NCI-H1417 (cell line): ENCODE measurements around the gene ALKBH3.

Source experiments
- DNase-seq, 3 experiments: peaks; one replicate each; lab custom pipeline; 2025; lab: John Stamatoyannopoulos, UW

The ALKBH3 gene

DNA sequence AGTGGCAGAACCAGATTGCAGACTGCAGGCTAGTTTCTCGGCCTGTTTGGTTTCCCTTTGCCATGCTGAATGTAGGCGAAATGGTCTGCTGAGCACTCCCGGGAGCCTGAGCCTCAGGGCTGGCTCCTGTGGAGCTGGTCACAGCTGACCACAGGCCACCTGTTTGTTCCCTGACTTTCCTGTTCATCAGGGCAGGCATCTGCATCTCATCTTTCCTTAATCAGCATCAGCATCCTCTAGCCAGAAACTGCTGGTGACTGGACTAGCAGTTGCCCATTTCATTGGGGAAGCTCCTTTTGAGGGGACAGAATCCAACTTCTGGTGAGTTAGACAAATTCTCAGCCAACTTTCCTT is 41.6 kb downstream of the ALKBH3 start:
- no peak for DNase-seq

DNA sequence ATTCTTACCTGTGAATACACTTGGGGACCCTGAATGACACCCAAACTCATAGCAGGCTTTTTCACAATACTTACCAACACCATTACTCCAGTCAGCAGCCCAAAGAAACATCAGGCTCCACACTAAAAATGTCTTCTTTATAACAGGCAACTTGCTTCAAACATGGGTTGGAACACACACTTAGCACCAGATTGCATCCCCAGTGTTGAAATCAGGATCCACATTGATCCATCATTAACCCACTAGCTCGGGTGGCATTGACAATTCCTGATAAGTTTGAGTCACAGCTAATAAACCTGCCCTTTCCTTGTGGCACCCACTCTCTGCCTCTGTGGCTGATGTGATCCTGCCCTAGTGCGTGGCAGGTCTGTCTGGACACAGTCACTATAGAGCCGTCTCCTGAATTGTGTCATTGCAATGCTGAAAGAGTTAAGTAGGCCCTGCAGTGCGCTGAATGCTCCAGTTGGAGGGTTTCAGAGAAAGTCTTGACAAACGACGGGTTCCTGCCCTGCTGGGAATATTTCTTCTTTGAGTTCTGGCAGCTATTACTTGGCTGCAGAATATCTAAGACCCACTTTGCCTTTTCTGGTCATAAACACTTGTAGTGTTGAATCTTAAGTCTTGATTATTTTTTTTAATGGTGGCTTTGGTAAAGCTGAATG is 42.2 kb downstream of the ALKBH3 start:
- DNase-seq = no peak

DNA sequence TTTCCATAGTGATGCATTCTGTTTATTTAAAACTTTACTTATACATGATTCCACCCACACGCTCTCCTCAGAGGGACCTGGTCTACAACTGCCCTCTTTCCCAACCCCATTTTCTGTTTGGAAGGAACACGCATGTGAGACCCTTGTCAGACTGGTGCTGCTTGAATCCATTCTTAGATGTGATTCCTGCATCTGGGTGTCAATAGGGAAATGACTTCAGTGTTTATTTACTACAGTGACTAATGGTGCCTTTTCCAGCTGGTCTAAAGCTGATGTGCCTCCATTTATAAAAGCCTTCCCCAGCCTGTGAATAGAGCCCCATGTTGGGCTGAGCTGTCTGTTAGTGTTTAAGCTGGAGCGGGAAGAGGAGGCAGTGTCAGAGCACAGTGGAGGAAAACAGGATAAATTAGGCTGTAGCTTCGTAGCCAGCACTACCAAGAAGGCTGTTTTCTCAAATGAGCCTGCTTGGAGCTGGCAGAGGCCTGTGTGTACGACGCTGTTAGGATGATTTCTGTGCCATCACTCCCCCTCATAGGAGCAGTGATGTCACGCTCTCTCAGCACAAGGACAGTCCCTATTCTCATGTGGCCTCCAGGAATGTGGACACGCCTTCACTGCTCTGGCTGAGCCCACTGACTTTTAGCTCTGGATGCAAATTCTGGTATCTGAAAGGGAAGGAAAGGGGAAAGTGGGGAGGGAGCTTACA is 42.9 kb downstream of the ALKBH3 start:
- peak in 1 of 3 experiments; percentile 13 for DNase-seq

DNA sequence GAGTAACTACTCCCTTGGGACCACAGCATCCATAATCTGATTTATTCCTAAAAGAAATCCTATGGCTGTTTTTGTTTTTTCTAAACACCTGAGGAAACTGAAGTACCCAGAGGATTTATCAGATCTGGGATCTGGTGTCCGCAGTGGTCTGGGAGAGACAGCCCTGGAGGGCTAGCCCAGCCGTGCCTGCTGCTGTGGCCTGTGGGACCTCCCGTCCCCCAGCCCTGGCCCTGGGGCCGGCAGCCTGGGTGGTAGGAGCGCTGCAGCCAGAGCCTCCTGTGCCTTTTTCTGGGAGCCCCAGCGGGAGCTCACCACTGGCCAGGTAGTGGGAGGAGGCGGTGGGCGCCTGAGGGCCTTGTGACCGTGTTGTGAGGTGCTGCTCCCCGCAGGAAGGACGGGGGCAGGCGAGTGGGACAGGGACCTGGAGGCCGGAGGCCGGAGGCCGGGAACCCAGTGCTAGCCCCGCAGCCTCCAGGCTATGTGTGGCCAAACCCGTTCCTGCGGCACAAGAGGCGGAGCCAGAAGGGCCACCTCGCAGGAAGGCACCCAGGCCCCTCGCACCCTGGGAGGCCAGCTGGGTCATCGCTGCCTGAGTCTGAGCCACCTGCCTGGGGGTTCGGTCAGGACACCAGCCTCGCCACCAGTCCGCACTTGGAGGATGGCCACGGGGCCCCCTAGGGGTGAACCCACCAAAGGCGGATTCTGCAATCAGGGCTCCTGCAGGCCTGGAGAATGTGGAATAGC is 43.7 kb downstream of the ALKBH3 start:
- no peak for DNase-seq

DNA sequence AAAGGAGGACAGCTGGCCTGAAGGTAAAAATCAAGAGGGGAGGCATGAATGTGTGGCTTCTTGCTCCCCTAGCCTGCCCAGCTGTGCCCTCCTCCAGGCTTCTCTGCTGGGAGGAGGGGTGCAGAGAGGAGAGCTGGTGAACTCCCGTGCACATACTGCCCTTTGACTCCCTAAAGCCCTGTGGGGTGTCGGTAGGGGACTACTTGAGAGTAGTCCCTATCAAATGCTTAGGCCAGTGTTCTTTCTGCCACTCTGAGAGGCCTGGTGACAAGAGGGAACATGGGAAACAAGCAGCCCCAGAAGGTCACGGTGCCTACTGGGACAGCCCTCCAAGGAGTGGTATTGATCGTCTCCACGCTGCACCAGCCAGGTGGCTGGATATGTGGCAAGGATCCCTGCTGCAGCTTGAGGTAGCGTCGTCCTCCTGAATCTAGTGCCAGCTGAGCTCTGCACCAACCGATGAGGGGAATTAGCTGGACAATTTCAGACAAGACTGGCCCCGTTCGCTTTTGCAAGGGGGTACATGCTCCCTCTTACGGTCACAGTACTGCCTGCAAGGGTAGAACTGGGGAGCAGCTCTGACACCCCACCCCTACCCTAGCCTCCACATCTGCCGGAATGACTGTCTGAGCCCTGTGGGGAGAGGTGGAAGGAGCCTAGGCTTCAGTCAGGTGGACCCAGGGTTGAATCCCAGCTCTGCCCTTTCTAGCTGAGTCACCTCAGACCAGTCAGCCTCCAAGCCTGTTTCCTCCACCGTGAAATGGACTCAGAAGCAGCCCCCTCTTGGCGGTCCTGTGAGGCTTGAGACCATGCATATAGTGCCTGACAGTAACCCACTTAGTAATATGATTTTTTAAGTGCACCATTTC is 44.7 kb downstream of the ALKBH3 start:
- DNase-seq = no peak

DNA sequence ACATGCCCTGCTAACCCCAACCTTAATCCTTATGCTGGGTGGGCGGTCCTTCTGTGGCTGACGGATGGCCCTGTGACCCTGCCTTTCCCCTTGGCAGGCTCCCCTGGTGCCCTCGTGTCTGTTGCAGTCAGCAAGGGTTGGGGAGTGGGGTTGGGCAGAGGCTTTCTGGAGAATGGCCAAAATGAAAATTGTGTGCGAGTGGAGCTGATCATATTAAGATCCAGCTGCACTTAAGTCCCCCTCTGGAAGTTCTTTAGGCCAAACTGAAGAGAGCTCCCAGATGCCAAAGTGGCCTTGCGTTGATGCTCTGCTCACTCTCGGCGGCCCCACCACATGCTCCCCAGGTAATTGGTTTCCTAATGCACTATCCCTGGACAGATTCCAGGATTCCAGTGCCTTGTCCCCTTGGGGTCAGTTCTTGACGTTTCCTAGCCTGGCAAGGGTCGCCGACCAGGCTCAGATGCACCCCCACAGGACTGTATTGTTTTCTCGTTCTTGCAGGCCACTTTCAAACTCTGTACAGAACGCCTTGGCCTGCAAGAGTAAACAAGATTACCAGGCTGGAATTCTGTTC is 45.4 kb downstream of the ALKBH3 start:
- no peak for DNase-seq

DNA sequence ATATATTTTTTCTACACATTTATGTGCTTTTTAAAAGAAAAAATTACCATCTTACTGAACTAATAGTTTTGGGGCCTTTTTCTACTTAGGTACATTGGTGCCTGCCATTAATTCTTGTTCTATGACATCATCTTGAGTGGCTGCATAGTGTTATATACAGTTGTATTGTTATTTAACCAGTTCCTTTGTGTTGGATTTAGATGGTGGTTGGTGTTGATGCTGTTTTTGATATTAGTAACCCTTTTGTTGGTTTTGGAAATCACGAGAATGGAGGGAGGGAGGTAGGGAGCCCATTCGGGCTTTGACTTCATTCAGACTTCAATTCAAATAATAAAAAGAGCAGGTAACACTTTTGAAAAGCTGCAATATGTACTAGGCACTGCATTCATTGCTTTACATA is 46.4 kb downstream of the ALKBH3 start:
- DNase-seq = no peak

DNA sequence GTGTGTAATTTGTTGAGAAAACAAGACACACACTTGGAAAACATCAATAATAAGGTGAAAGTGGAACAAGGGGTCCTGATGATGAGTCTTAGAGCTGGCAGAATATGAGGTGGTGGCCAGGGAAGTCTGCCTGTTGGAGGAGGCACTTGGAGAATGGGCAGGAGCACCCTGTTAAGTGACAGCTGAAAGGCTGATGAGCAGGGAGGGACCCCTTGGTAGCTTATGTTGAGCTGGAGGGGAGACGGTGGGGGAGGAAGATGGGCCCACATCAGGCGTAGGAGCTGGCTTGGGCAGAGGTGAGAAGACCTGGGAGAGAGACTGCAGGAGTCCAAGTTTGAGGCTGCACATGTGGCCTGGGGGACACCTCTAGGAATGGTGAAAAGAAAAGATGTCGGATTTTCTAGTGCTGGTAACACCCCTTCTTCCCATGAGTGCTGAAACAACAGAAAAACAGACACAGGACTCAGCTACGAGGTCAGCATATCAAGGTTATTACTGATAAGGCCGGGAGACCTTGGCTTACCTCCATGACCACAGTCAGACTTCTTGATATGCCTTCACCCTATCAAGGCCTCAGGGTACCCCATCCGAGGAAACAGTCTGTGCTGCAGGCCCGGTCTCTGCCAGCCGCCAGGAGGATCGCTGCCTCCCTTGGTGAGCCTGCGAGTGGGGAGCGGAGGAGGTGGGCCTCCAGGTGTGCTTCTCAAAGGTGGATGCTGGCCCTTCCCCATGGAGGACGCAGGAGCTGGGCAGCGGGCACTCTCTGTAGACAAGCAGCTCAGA is 47.5 kb downstream of the ALKBH3 start:
- no peak for DNase-seq

DNA sequence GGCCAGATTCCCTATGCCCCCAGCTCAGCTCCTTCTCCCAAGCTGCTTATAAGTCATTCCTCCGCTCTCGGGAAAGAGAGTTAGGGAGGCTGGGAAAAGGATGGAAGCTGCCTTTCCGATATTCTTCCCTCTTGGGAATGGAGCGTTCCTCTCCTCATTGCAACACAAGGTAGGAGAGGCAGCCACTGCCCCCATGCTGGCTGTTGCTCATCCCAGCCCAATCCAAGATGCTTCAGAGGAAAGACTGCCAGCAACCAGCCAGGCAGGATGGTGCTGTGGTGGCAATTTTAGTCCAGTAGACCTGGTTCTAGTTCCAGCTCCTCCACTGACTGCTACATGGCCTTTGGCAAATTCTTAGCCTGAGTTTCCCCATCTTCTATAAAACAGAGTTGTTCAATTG is 48.1 kb downstream of the ALKBH3 start:
- DNase-seq = no peak

DNA sequence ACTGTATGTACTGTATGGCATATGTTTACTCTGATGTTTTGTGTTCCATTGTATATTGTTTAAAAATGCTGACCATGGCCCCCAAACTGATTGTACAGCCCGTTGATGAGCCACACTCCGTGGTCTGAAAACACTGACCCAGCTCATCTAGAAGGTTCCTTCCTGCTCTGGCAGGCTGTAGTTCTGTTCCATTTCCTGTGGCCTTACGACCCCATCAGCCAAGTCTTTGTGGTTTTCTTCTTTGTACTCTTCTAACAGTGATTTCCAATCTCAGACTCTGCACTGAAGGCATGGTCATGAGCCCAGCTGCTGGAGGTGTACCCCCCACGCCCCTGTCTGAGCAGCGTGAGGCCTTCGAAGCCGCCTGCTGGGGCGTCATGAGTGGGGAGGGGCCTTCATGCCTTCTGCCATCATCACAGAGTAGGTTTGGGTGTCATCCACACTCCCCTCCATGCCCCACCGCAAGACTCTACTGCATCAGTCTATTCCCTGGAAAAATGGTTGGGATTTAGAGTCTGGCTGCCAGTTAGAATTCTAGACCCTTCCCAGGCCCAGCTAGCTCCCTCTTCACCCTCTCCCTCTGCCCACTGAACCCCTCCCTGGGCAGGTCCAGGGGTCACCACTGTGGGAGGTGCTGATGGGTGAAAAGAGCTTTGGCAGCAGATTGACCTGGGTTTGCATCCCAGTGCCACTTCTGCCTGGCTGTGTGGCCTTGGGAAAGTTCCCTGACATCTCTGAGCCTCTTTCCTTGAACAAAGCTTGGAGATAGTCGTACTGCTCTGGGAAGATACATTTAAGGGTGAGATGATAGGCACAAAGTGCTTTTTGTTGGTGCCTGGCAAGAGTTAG is 50.5 kb downstream of the ALKBH3 start:
- DNase-seq = no peak

DNA sequence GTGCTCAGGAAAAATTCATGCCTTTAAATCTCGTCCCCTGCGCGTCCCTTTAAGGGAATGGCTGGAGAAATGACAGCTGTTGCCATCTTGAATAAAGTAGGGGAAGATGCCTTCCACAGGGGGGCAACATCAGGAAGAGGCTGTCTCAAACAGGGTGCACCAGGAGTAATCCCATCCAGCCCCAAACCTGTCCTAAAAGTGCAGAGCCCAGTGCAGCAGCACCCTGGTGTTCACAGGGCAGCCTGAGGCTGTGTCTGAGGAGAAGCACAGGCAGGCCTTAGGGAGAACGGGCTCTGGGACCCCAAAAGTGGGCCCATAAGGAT is 51.0 kb downstream of the ALKBH3 start:
- DNase-seq = no peak

DNA sequence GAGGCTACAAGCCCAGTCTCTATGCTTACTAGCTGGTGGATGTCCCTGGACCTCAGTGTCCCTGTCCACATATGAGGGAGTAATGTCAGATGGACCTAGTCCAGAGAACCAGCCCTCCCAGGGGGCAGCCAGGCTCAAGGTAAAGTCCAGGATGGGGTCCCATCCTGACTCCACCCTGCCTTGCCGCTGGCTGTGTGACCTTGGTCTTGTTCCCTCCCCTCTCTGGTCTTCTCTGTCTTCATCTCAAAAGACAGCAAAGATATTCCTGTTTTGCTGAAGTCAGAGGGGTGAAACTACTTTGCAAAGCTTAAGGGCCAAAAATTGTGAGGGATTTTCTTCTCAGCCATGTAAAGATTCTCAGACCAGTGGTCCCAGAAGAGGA is 52.6 kb downstream of the ALKBH3 start:
- no peak for DNase-seq

DNA sequence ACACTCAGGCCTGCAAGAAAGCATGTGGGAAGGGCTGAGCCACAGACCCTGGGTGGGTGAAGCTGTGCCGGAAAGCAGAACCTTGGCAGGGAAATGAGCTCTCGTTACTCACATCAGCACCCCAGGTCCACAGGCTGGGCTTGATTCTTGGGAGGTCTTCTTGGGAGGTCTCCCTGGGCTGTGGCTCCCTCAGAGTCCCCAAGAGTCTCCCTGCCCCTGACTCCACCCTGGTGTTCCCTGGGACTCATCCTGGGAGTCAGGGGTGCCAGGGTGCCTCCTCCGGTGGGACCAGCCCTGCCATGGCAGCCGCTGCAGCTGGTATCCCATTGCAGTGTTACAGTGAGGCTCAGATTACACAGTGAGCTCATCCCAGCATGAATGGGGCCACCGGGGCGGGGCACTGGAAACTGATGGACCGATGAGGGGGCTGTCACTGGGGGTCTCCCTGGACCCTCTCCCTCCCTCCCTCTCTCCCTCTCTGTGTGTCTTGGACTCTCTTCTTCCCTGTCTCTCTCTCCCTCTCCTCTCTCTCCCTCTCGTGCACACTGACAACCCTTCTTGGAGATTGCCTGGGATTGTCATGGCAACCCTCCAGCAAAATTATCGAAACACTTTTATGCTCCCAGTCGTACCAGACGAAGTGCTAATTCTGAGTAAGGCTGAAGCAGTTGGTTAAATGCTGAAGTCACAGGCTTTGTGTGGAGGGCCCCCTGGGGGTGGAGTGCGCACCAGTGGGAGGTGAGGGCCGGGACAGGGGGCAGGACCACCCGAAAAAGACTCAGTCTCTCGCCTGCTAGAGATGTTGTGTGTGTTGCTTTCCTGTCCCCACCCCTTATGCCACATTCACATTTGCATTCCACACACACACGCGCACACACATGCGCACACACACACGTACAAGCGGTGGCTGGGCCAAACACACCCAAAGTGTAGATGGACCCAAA is 53.2 kb downstream of the ALKBH3 start:
- peak in 2 of 3 experiments; percentile 15 to 55 for DNase-seq

DNA sequence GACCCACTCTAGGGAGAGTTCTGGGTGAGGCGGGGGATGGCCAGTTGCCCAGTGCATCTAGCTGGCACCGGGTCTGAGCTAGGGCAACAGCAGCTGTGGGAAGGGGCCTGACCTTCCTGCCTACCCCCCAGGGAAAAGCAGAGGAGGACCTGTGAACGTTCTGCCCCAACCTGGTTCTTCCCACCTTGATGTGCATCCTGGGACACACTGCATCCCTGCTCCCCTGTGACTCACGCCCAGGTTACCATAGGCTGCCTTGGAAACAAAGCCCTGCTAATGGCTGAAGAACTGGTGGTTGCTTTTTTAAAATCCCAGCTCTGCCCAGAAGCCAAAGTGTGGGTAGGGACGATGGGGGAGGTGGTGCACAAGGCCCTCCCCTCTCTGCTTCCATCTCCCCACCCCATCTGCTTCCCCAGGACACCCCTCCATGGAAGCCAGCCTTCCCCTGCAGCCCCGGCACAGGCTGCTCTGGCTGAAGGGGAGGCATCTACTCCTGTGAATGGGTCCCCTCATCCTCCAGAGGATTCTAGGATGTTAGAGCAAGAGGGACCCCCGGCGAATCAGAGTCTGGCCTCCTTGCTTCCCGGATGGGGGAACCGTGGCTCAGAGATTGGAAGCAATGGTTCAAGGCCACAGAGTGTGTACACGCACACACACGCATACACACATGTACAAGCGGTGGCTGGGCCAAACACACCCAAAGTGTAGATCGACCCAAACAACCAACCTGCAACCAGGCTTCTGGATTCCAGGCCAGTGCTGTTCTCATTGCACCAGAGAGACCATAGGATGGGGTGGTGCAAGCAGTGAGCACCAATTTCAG is 54.2 kb downstream of the ALKBH3 start:
- DNase-seq = no peak

DNA sequence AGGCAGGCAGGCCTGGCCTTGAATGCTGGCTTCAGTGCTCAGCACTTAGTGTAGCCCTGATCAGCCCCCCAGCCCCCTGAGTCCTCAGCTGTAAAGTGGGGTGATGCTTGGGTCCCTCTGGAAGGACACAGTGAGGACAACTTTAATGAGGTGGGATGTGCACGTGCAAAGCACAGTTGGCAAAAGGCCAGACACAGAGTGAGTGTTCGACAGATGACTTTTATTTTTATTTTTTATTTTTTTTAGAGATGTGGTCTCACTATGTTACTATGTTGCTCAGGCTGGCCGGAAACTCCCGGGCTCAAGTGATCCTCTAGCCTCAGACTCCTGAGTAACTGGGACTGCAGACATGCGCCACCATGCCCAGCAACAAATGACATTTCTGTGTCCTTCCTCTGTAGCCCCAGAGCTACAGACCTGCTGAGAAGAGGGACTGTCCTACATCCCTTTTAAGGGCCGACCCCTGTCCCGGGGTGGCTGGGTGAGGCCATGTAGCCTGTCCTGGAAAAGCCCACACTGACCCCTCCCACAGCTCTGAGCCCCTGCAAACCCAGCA is 54.9 kb downstream of the ALKBH3 start:
- DNase-seq = no peak

DNA sequence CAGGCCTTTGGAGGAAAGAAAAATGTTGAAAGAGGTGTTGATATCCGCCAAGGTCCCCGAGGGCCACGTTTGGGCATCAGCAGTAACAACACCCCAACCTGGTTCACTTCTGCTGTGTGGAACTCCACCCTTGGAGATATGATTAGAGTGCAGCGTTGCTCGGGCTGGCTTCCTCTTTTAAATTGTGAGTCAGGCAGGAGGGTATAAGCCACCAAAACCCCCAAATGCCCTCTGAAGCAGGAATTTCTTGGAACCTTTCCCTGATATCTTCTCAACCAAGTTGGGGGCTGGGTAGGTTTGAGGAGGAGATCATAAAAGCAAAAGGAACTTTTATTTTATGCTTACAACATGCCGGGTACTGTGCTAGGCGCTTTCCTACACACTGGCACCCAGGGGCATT is 55.4 kb downstream of the ALKBH3 start:
- DNase-seq = no peak

DNA sequence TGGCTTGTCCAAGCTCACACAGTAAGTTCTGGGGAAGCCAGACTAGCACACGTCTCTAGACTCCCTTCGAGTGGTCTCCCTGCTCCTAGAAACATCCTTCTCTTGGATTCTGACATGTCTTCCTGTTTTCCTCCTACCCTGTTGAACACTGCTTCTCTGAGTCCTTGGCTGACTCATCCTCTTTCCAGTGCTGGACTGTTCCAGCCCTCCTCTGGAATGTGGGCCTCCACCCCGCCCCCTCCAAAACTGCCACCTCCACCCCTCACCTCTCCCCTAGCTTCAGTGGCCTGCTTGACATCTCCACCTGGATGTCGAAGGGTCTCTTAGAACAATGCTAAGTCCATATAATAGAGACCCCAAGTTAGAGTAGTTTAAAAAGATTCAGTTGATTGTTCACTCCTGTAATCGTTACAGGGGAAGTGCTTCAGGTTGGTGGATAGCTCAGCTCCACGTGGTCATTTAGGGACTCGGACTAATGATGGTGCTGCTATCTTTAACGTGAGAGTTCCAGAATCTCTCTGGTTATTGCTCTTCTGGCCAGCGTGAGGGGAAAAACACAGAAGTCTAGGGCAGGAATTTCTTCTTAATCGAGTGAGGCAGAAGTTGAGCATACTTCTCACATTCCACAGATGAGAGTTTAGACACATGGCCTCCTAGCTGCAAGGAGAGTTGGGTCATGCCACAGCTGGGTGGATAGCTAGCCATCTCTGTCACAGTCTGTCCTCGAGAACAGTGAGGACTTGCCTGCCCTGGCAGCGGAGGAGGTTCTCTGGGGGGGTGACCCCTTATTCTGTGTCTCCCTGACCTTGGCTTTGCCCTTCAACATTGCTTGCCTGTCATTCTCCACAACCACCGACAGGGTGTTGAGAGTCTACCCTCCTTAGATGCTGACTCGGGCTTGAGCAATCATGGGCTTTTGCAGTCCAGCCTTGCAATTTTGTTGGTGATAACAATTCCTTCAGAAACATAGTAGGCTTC is 57.1 kb downstream of the ALKBH3 start:
- no peak for DNase-seq
